Measurements from ENCODE around the gene NTMT1. TPM values are rescaled to one million over a fixed set of nuclear protein-coding genes. Genes with fewer than 3 reads are reported as not detected.

NTMT1 gene
- total RNA-seq, 1 experiment from 2014 or later, result 84.8 TPM

DNA sequence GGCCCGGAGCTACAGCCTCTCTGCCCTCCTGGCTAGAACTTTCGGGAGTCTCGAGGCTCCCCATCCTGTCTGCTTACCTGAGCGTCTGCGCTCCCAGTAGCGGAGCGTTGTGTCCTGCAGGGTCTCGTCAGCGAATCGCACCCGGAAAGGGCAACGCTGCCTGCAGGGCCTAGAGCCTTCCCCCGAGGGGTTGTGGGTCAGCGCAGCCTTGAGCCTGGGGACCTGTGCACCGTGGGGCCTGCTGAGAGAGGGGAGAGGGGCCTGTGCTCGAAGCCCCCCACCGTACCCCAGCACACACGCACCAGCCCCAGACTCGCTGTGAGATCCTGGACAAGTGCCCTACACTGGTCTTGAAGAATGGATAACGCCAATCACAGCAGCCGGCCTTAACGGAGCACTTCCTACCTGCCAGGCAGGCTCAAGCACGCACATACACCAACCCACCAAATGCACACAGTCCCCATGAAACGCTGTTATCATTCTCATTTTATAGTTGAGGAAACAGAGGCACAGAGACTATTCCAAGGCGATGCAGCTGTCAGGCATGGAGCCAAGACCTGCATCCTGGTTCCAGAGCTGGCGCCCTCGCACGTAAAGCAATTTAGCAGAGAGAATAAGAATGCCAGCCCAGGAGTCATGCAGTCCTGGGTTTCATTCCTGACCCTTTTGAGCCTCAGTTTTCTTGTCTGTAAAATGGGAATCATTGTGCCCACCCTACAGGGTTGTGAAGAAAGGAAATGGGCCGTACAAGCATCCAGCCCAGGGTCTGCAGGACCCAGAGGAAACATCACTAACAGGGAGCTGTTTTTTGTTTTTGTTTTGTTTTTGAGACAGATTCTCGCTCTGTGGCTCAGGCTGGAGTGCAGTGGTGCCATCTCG lies 10.3 kb upstream of the NTMT1 start:
- no peaks in the 10 kb centered on the region for H4K20me1 ChIP-seq (ENCODE audit: insufficient read depth)
- POLR2A ChIA-PET, result no interaction called here
- no peaks in the 10 kb centered on the region for H3K27me3 ChIP-seq (ENCODE audit: insufficient read depth, low read length)
- H3K4me1 ChIP-seq (ENCODE audit: control insufficient read depth in 1 of 2, insufficient read depth in 2 of 2, low read length in 2 of 2), result peaks cover 32 to 55% of the 10 kb centered on the region in 2 experiments
- no peak overlapping the region for H3K4me3 ChIP-seq (replicated peaks in 1 of 2; ENCODE audit: low read depth in 1 of 2, low read length in 2 of 2)
- ATAC-seq (no peak), DNase-seq (ENCODE audit: low read depth, low spot score) (no peak)
- RAD21 ChIA-PET (ENCODE audit: low non-redundant PET in 1 of 2, low total read pairs in 2 of 2, uncharacterized antibody in 2 of 2, unreplicated experiment in 2 of 2), result no interaction called here
- H3K9ac ChIP-seq (ENCODE audit: low read length), result no peak overlapping the region
- H3K36me3 ChIP-seq (ENCODE audit: control insufficient read depth in 1 of 2, insufficient read depth in 2 of 2, low read length in 2 of 2), result no peaks in the 10 kb centered on the region
- no peaks in the 10 kb centered on the region for H3K9me2 ChIP-seq (ENCODE audit: insufficient read depth)
- no peak overlapping the region for H3K27ac ChIP-seq (ENCODE audit: low read depth, low read length)
- no peak overlapping the region for H3K4me2 ChIP-seq (ENCODE audit: low read length)
- intact Hi-C loops (cut with micrococcal nuclease), result loop anchor here (2.0 kb wide), 1 partner anchor 439 kb away; no protein-coding TSS in a partner anchor
- H3K9me3 ChIP-seq (ENCODE audit: control insufficient read depth in 1 of 2, insufficient read depth in 1 of 2, low read depth in 1 of 2, low read length in 2 of 2), result no peaks in the 10 kb centered on the region
- H2AFZ ChIP-seq (ENCODE audit: low read depth, low read length, poor library complexity, severe bottlenecking), result no peak overlapping the region
- TF ChIP-seq POLR2AphosphoS5 (IDR thresholded peaks at IDR 0.05; ENCODE audit: low read depth, low read length), result peak; percentile 23; the same call in 1 of the 2 replicates
- no peak for TF ChIP-seq TCF7L2 (IDR thresholded peaks at IDR 0.05; ENCODE audit: borderline replicate concordance, extremely low read depth, insufficient read depth, insufficient read length)
- no TSS peak for BruUV-seq (replicated peaks)
- H3K79me2 ChIP-seq (ENCODE audit: insufficient read depth, low read length), result no peaks in the 10 kb centered on the region; the same call in 1 of the 2 replicates
- CTCF ChIA-PET, result no interaction called here

GRCh38 chr9:129617167-129617566 lies 8.8 kb upstream of the NTMT1 start:
- intact Hi-C loops (cut with micrococcal nuclease), result loop anchor here (2.0 kb wide), 1 partner anchor 440 kb away; no protein-coding TSS in a partner anchor
- CTCF ChIA-PET, result interaction anchor here (1.0 to 1.3 kb wide), 7 partner anchors 8 to 486 kb away, joined by 3 to 5 read pairs (median 4); partner anchors contain the start of gene NTMT1
- ATAC-seq (peak; percentile 92), DNase-seq (ENCODE audit: low read depth, low spot score) (no peak)
- Histone ChIP-seq H3K27me3 (ENCODE audit: insufficient read depth, low read length) (no peaks in the 10 kb centered on the region), H4K20me1 (ENCODE audit: insufficient read depth) (no peaks in the 10 kb centered on the region), H2AFZ (ENCODE audit: low read depth, low read length, poor library complexity, severe bottlenecking) (no peak overlapping the region), H3K36me3 (ENCODE audit: control insufficient read depth in 1 of 2, insufficient read depth in 2 of 2, low read length in 2 of 2) (no peaks in the 10 kb centered on the region), H3K9me2 (ENCODE audit: insufficient read depth) (no peaks in the 10 kb centered on the region), H3K9ac (ENCODE audit: low read length) (no peak overlapping the region), H3K27ac (ENCODE audit: low read depth, low read length) (no peak overlapping the region), H3K4me2 (ENCODE audit: low read length) (peak overlapping the region; percentile 14), H3K9me3 (ENCODE audit: control insufficient read depth in 1 of 2, insufficient read depth in 1 of 2, low read depth in 1 of 2, low read length in 2 of 2) (no peaks in the 10 kb centered on the region), H3K4me1 (ENCODE audit: control insufficient read depth in 1 of 2, insufficient read depth in 2 of 2, low read length in 2 of 2) (peaks cover 18 to 45% of the 10 kb centered on the region in 2 experiments), H3K4me3 (replicated peaks in 1 of 2; ENCODE audit: low read depth in 1 of 2, low read length in 2 of 2) (no peak overlapping the region), H3K79me2 (ENCODE audit: insufficient read depth, low read length) (no peaks in the 10 kb centered on the region)
- RAD21 ChIA-PET (ENCODE audit: low non-redundant PET in 1 of 2, low total read pairs in 2 of 2, uncharacterized antibody in 2 of 2, unreplicated experiment in 2 of 2), result no interaction called here
- POLR2A ChIA-PET, result no interaction called here
- BruUV-seq (replicated peaks), result no TSS peak
- no peak for TF ChIP-seq SRF (IDR thresholded peaks at IDR 0.05; ENCODE audit: low read depth)
- TF ChIP-seq JUND (IDR thresholded peaks at IDR 0.05), result no peak
- TF ChIP-seq CTCF (IDR thresholded peaks at IDR 0.05 in 2 of 3, conservative IDR thresholded peaks at IDR 0.05 in 1 of 3; ENCODE audit: borderline replicate concordance in 1 of 3, insufficient read depth in 1 of 3, low read depth in 2 of 3, low read length in 2 of 3), result peak in 2 of 3 experiments; percentile 78 to 82; a peak in 4 of 6 replicates
- 0 out of 2 replicates have a peak, but pooled peaks have one; percentile 20 for TF ChIP-seq POLR2AphosphoS5 (IDR thresholded peaks at IDR 0.05; ENCODE audit: low read depth, low read length)

Data from HCT116 (cell line).